ENCODE measurements around the gene SLC22A16. TPM values are rescaled to one million over a fixed set of nuclear protein-coding genes. Genes with fewer than 3 reads are reported as not detected.
A peak's percentile ranks its signal among the peaks of the same experiment; 100 is the strongest.

Gene SLC22A16
- total RNA-seq, 4 donors from 2014 or later = not detected

GRCh38 chr6:110419028-110419739 is 57.2 kb downstream of the SLC22A16 start:
- no peak for ATAC-seq
- in situ Hi-C loops (cut with MboI; ENCODE audit: low sequenced_read_pairs in 4 of 4) = no loop called here
- TF ChIP-seq POLR2A (IDR thresholded peaks at IDR 0.05) = no peak
- no peak for TF ChIP-seq CTCF (IDR thresholded peaks at IDR 0.05 in 4 of 5, conservative IDR thresholded peaks at IDR 0.05 in 1 of 5)

GRCh38 chr6:110418594-110418993 is 57.8 kb downstream of the SLC22A16 start:
- TF ChIP-seq POLR2A (IDR thresholded peaks at IDR 0.05) = no peak
- no peak for TF ChIP-seq CTCF (IDR thresholded peaks at IDR 0.05 in 4 of 5, conservative IDR thresholded peaks at IDR 0.05 in 1 of 5)
- in situ Hi-C loops (cut with MboI; ENCODE audit: low sequenced_read_pairs in 4 of 4) = no loop called here
- H3K36me3 ChIP-seq = no peaks in the 10 kb centered on the region
- no peaks in the 10 kb centered on the region for H3K27me3 ChIP-seq
- H3K4me3 ChIP-seq = no peak overlapping the region
- DNase-seq (no peak), ATAC-seq (no peak)
- H3K4me1 ChIP-seq = peaks cover 14 to 15% of the 10 kb centered on the region in 2 donors
- no peaks in the 10 kb centered on the region for H3K9me3 ChIP-seq
- H3K27ac ChIP-seq = no peak overlapping the region
- intact Hi-C loops (cut with DNase I; ENCODE audit: low total_unique reads) = no loop called here

More at GRCh38 chr6:110419028-110419739, 57.2 kb downstream of the SLC22A16 start:
- Histone ChIP-seq H3K27me3 (no peaks in the 10 kb centered on the region), H3K9me3 (no peaks in the 10 kb centered on the region), H3K4me3 (no peak overlapping the region), H3K27ac (no peak overlapping the region), H3K4me1 (peaks cover 9 to 11% of the 10 kb centered on the region in 2 donors), H3K36me3 (no peaks in the 10 kb centered on the region)
- intact Hi-C loops (cut with DNase I; ENCODE audit: low total_unique reads) = no loop called here
- no peak for DNase-seq

GRCh38 chr6:110415086-110415916 is 61.1 kb downstream of the SLC22A16 start, which contains the start of gene DDO:
Gene DDO (minus strand): TSS chr6:110415575. CDS start chr6:110413462, 2,113 bp downstream.
- TF ChIP-seq CTCF (IDR thresholded peaks at IDR 0.05 in 4 of 5, conservative IDR thresholded peaks at IDR 0.05 in 1 of 5) = no peak
- TF ChIP-seq POLR2A (IDR thresholded peaks at IDR 0.05) = no peak
- H3K36me3 ChIP-seq = no peaks in the 10 kb centered on the region
- intact Hi-C loops (cut with DNase I; ENCODE audit: low total_unique reads) = loop anchor here (1.0 kb wide), 2 partner anchors 235 to 400 kb away; partner anchors contain the start of genes CDC40 and CDK19
- in situ Hi-C loops (cut with MboI; ENCODE audit: low sequenced_read_pairs in 4 of 4) = no loop called here
- DNase-seq (peak; percentile 82 to 96), ATAC-seq (peak; percentile 98 to 99)
- peaks cover 14 to 16% of the 10 kb centered on the region in 2 donors for H3K4me1 ChIP-seq
- peak within 1 kb of the TSS; percentile 83 to 93 (median 92) for H3K27ac ChIP-seq
- H3K4me3 ChIP-seq = peak within 1 kb of the TSS; percentile 55 to 73 (median 66)
- no peaks in the 10 kb centered on the region for H3K27me3 ChIP-seq
- H3K9me3 ChIP-seq = no peaks in the 10 kb centered on the region

GRCh38 chr6:110414669-110415068 is 61.7 kb downstream of the SLC22A16 start:
- intact Hi-C loops (cut with DNase I; ENCODE audit: low total_unique reads) = loop anchor here (1.0 kb wide), 2 partner anchors 234 to 401 kb away; partner anchors contain the start of genes CDC40 and CDK19
- in situ Hi-C loops (cut with MboI; ENCODE audit: low sequenced_read_pairs in 4 of 4) = no loop called here
- ATAC-seq = peak in 1 of 2 donors; percentile 9

More at GRCh38 chr6:110414669-110415068, 61.7 kb downstream of the SLC22A16 start:
- no peaks in the 10 kb centered on the region for H3K27me3 ChIP-seq
- H3K9me3 ChIP-seq = no peaks in the 10 kb centered on the region
- peak overlapping the region; percentile 83 to 93 (median 92) for H3K27ac ChIP-seq
- DNase-seq = peak in 1 of 2 donors; percentile 19
- peak overlapping the region; percentile 55 to 73 (median 66) for H3K4me3 ChIP-seq
- TF ChIP-seq POLR2A (IDR thresholded peaks at IDR 0.05) = no peak
- TF ChIP-seq CTCF (IDR thresholded peaks at IDR 0.05 in 4 of 5, conservative IDR thresholded peaks at IDR 0.05 in 1 of 5) = no peak
- no peaks in the 10 kb centered on the region for H3K36me3 ChIP-seq
- peaks cover 14 to 16% of the 10 kb centered on the region in 2 donors for H3K4me1 ChIP-seq

Measured in gastrocnemius medialis (tissue), 4 donors.